Activated CD4-positive, alpha-beta memory T cell treated with anti-CD3 and anti-CD28 coated beads for 36 hours (primary cell): Measurements from ENCODE around the gene JMY. TPM values are rescaled to one million over a fixed set of nuclear protein-coding genes. Genes with fewer than 3 reads are reported as not detected.

ENCODE experiments used
- CTCF ChIA-PET: fragments of 350-600 bp; sonication (Branson Sonifier 250); formaldehyde crosslinking; loops from one replicate; lab custom pipeline; 2021; ENCODE audit warnings: antibody characterized with exemption, inconsistent platforms; lab: Charles Lee
- POLR2A ChIA-PET: fragments of 350-600 bp; sonication (Branson Sonifier 250); formaldehyde crosslinking; loops from one replicate; lab custom pipeline; 2021; ENCODE audit warnings: antibody characterized with exemption; lab: Charles Lee
- DNase-seq: peaks from one replicate; pipeline ENCODE4 v3.0.0-alpha.2; 2020
- H3K27ac Mint-ChIP-seq: one replicate; pipeline ENCODE4 v1.8.0; 2021; ENCODE audit warnings: mixed read lengths
- H3K27me3 Mint-ChIP-seq: one replicate; pipeline ENCODE4 v1.8.0; 2021; ENCODE audit warnings: mixed read lengths
- H3K36me3 Mint-ChIP-seq: one replicate; pipeline ENCODE4 v1.8.0; 2021; ENCODE audit warnings: mixed read lengths
- H3K4me1 Mint-ChIP-seq: one replicate; pipeline ENCODE4 v1.8.0; 2021; ENCODE audit warnings: low read depth, mixed read lengths
- H3K4me3 Mint-ChIP-seq: one replicate; pipeline ENCODE4 v1.8.0; 2021; ENCODE audit warnings: mild to moderate bottlenecking, mixed read lengths
- H3K9me3 Mint-ChIP-seq: one replicate; pipeline ENCODE4 v1.8.0; 2021; ENCODE audit warnings: mixed read lengths
- intact Hi-C: fragments of 100-400 bp; cut with micrococcal nuclease; formaldehyde crosslinking; loops from one replicate; pipeline ENCODE4 v1.15.1; 2023
- total RNA-seq, 2 experiments: library from RNA; stranded (reverse); gene quantifications; one replicate each; pipeline ENCODE4 v1.2.3, GENCODE V29; 2021

JMY gene, protein sequence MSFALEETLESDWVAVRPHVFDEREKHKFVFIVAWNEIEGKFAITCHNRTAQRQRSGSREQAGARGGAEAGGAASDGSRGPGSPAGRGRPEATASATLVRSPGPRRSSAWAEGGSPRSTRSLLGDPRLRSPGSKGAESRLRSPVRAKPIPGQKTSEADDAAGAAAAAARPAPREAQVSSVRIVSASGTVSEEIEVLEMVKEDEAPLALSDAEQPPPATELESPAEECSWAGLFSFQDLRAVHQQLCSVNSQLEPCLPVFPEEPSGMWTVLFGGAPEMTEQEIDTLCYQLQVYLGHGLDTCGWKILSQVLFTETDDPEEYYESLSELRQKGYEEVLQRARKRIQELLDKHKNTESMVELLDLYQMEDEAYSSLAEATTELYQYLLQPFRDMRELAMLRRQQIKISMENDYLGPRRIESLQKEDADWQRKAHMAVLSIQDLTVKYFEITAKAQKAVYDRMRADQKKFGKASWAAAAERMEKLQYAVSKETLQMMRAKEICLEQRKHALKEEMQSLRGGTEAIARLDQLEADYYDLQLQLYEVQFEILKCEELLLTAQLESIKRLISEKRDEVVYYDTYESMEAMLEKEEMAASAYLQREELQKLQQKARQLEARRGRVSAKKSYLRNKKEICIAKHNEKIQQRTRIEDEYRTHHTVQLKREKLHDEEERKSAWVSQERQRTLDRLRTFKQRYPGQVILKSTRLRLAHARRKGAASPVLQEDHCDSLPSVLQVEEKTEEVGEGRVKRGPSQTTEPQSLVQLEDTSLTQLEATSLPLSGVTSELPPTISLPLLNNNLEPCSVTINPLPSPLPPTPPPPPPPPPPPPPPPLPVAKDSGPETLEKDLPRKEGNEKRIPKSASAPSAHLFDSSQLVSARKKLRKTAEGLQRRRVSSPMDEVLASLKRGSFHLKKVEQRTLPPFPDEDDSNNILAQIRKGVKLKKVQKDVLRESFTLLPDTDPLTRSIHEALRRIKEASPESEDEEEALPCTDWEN
- 1 to 10 TPM; 8.6 to 9.1 TPM for total RNA-seq

DNA sequence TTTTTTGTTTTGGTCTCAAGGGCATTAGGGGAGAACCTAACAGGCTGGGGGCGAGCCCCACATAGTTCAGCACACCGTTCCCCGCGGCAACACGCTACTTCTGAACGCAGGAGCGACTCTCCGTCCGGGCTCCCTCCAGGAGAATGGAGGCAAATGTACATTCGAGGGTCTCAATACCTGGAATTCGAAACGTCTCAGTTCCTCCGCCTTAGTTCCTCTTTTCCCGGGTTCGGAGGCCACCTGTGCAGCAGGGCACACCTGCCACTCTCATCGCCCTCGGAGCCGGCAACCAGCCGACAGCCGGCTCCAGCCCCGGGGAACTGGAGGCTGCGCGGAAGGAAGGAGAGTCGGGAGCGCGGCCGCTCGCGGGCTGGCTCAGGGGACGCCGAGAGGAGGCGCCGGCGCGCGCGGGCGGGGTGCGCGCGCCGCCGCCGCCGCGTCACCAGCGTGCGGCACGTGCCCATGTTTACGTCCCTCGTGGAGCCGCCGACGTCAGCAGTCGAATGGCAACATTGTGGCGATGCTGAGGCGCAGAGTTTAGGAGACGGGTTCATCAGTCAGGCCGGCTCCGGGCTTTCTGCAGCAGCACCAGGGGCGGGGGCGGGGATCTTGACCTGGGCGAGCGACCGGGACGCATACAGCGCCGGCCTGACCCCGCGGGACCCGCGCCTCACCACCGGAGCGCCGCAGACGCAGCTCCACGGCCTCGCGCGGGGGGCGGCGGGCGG lies at the start of gene JMY:
Gene JMY, plus strand, starts transcription at position 498 of the 728 bp plus-strand sequence. CDS start 520 bp downstream, outside the sequence.
- POLR2A ChIA-PET, result interaction anchor here (0.6 to 1.8 kb wide), 6 partner anchors 11 to 279 kb away, joined by 3 to 8 read pairs (median 5); partner anchors contain the start of gene ARSB
- peak; percentile 91 for DNase-seq
- H3K9me3 Mint-ChIP-seq, result no peaks in the 10 kb centered on the region
- H3K36me3 Mint-ChIP-seq, result peaks cover 9% of the 10 kb centered on the region
- H3K4me3 Mint-ChIP-seq, result peak within 1 kb of the TSS; percentile 94
- CTCF ChIA-PET, result interaction anchor here (1.8 kb wide), 1 partner anchor 103 kb away, joined by 9 read pairs; no protein-coding TSS in a partner anchor
- H3K4me1 Mint-ChIP-seq, result peaks cover 15% of the 10 kb centered on the region
- H3K27me3 Mint-ChIP-seq, result no peaks in the 10 kb centered on the region
- intact Hi-C loops, result loop anchor here (2.0 to 10.0 kb wide), 5 partner anchors 103 to 1419 kb away; partner anchors contain the start of genes AP3B1, DHFR, HOMER1 and MSH3
- H3K27ac Mint-ChIP-seq, result peak within 1 kb of the TSS; percentile 98

DNA sequence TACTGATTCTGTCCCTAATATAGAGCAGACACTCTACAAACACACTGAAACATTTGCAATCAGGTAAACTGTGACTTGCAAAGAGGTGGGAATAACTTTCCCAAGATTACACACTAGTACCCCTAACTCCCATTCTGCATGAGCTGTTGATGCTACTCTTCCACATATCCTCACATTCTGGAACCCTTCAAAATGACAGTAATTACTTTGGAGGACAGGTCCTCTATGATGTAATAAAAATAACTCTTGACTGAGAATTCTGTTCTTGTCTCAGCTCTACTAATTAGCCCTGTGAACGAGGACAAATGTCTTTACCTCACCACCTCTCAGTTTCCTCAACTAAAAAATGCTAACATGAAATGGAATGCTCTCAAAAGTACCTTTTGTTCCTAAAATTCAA lies 49.5 kb upstream of the JMY start:
- no peaks in the 10 kb centered on the region for H3K36me3 Mint-ChIP-seq
- no peaks in the 10 kb centered on the region for H3K4me1 Mint-ChIP-seq
- DNase-seq, result no peak
- ChIA-PET CTCF (no interaction called here), POLR2A (no interaction called here)
- no peaks in the 10 kb centered on the region for H3K9me3 Mint-ChIP-seq
- H3K4me3 Mint-ChIP-seq, result no peak overlapping the region
- no peak overlapping the region for H3K27ac Mint-ChIP-seq
- H3K27me3 Mint-ChIP-seq, result no peaks in the 10 kb centered on the region
- intact Hi-C loops, result no loop called here

DNA sequence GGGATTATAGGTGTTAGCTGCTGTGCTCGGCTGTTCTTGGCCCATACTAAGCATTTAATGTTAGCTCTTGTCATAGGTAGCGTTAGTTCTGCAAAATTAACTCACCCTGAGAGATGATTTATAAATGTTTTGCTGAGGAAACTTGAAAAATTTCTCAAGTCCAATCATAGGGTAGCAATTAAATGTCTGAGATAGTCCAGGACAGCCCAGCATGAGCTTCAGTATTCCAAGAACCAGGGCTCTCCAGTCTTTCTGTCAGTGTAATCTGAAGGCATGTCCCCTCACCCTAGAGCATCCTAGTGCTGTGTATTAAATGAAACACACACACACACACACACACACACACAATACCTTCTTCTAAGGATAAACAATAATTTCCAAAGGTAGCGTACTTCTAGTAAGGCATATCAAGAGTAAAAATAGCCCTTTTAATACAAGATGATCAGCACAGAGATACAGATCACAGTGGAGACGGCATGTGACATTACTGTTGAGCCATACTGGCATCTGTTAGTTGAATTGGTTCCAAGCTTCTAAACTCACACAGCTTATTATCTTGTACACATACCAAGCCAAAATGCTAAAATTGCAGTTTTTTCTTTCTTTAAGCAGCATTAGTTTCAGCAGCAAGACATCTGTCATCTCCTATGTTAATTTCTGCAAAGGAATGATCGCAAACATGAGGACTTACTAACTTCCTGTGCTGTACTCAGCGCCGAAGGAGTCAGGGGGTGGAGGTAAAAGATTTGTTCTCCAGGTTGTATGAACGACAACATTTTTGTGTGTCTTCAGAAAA lies 46.3 kb upstream of the JMY start:
- Mint-ChIP-seq H3K27me3 (no peaks in the 10 kb centered on the region), H3K9me3 (no peaks in the 10 kb centered on the region), H3K4me1 (peaks cover 3% of the 10 kb centered on the region), H3K27ac (no peak overlapping the region), H3K36me3 (no peaks in the 10 kb centered on the region), H3K4me3 (no peak overlapping the region)
- intact Hi-C loops, result no loop called here
- ChIA-PET CTCF (no interaction called here), POLR2A (no interaction called here)
- DNase-seq, result no peak

DNA sequence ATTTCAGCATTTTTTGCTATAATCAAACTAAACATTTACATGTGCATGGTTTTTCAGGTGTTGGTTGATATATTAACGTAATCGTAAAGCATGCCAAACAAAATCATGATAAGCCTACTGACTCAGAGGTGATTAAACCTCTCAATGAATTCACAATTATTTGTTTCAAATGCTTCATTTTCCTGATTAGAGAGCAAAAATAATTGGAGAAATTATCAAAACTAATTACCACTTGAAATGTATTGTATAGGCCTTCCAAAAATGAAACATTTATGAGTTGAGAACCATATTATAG lies 45.7 kb upstream of the JMY start:
- Mint-ChIP-seq H3K4me3 (no peak overlapping the region), H3K9me3 (no peaks in the 10 kb centered on the region), H3K4me1 (peaks cover 3% of the 10 kb centered on the region), H3K36me3 (no peaks in the 10 kb centered on the region), H3K27me3 (no peaks in the 10 kb centered on the region), H3K27ac (no peak overlapping the region)
- ChIA-PET CTCF (no interaction called here), POLR2A (no interaction called here)
- no peak for DNase-seq
- intact Hi-C loops, result no loop called here

DNA sequence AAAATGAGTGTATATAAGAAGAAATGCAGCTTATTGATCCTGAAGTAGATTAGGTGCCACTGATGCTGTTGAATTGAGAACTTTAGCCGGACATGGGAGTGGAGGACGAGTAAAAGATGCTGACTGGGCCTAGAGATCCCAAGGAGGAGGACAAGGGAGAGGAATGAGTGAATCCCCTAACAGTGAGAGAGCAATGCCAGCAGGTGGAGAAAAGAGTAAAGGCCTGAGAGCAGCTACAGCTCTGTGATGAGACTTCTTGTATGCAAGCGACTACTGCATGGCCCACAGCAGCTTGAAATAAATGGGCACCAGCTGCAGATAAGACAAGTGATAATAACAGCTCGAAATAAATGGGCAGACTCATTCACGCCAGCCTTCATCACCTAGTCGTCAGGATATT lies 44.5 kb upstream of the JMY start:
- intact Hi-C loops, result no loop called here
- H3K9me3 Mint-ChIP-seq, result no peaks in the 10 kb centered on the region
- no peaks in the 10 kb centered on the region for H3K36me3 Mint-ChIP-seq
- H3K27me3 Mint-ChIP-seq, result no peaks in the 10 kb centered on the region
- DNase-seq, result no peak
- H3K4me3 Mint-ChIP-seq, result no peak overlapping the region
- POLR2A ChIA-PET, result no interaction called here
- CTCF ChIA-PET, result no interaction called here
- H3K4me1 Mint-ChIP-seq, result peaks cover 3% of the 10 kb centered on the region
- H3K27ac Mint-ChIP-seq, result no peak overlapping the region

DNA sequence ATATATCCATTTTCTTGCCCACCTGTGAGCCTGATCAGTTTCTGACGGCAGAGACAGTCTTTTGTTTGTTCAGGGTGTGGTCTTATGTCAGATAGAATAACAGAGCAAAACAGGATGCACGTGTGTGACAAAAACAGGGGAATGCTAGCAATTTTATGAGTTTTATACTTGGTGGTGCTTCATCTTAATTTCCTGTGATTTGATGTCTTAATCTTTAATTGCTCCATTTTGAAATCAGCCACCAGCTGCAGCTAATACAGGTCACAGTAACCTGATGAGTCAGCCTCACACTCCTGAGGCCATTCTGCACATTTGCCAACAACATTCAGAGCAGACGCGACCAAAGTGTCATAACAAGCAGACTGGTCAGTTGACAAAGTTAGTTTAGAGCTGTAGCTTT lies 42.3 kb upstream of the JMY start:
- Mint-ChIP-seq H3K36me3 (no peaks in the 10 kb centered on the region), H3K4me3 (no peak overlapping the region), H3K27me3 (no peaks in the 10 kb centered on the region), H3K9me3 (no peaks in the 10 kb centered on the region), H3K4me1 (peaks cover 3% of the 10 kb centered on the region), H3K27ac (no peak overlapping the region)
- intact Hi-C loops, result no loop called here
- no peak for DNase-seq
- ChIA-PET CTCF (no interaction called here), POLR2A (no interaction called here)

DNA sequence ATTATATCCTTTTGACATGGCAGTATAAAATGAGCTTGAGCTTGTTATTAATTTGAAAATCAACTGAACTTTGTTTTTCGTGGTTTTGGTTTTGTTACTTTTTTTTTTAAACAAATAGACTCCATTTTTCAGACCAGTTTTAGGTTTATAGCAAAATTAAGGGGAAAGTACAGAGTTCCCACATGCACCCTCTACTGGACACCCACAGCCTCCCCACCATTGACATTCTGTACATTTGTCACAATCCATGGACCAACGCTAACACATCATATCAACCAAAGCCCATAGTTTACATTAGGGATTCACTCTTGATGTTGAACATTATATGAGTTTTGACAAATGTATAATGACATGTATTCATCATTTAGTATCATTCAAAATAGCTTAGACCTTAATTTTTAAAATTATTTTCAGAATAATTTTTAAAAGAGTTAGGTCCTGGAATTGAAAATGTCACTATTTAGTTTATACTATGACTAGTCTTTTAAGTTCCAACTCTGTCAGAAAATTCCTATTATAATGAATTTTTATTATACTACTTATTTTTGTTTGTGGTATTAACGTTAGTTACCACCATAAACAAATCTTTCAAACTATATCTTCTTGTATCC lies 35.3 kb upstream of the JMY start:
- H3K27ac Mint-ChIP-seq, result no peak overlapping the region
- POLR2A ChIA-PET, result interaction anchor here (0.6 to 1.2 kb wide), 2 partner anchors 36 to 173 kb away, joined by 3 to 5 read pairs; partner anchors contain the start of gene JMY
- no peaks in the 10 kb centered on the region for H3K9me3 Mint-ChIP-seq
- no peak for DNase-seq
- CTCF ChIA-PET, result interaction anchor here (0.7 to 1.3 kb wide), 5 partner anchors 14 to 821 kb away, joined by 3 to 5 read pairs (median 3); no protein-coding TSS in a partner anchor
- H3K36me3 Mint-ChIP-seq, result no peaks in the 10 kb centered on the region
- no peaks in the 10 kb centered on the region for H3K4me1 Mint-ChIP-seq
- no peaks in the 10 kb centered on the region for H3K27me3 Mint-ChIP-seq
- intact Hi-C loops, result no loop called here
- H3K4me3 Mint-ChIP-seq, result no peak overlapping the region

DNA sequence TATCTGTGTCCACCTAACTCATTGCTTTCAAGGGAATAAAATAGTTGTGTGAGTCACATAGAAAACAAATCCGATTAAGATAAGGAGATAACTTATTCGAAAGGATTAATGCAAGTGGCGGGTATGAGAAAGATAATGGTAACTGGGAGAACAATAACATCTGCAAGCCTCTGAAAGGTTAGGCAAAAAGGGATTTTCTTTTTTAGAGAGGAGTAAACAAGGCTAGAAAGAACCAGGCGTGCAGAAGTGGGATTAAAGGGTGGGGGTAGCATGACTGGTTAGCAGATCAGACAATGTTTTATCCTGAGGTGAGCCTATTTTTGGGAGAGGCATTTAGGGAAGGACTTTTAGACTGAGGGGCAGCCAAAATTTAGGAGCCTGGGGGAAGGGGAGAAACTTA lies 34.7 kb upstream of the JMY start:
- Mint-ChIP-seq H3K4me3 (no peak overlapping the region), H3K27me3 (no peaks in the 10 kb centered on the region), H3K27ac (no peak overlapping the region), H3K36me3 (no peaks in the 10 kb centered on the region), H3K9me3 (no peaks in the 10 kb centered on the region), H3K4me1 (no peaks in the 10 kb centered on the region)
- CTCF ChIA-PET, result interaction anchor here (1.3 kb wide), 1 partner anchor 29 kb away, joined by 3 read pairs; no protein-coding TSS in a partner anchor
- DNase-seq, result no peak
- POLR2A ChIA-PET, result no interaction called here
- intact Hi-C loops, result no loop called here

DNA sequence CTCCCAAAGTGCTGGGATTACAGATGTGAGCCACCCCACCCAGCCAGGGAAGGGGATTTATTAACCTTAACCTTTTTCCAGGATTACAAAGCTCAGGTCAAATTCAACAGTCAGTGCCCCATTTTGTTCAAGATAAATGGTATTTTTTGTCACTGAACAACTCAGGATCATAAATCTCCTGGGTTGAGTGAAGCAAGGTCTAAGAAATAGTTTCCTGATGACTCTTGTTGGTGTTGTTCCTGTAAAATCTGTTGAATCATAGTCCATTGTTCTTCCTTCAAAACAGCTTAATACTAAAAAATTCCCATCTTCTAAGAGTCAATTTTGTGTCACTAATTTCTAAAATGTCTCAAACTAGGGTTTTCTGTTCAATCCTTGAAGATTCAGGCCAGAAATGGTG lies 33.9 kb upstream of the JMY start:
- Mint-ChIP-seq H3K36me3 (no peaks in the 10 kb centered on the region), H3K4me1 (no peaks in the 10 kb centered on the region), H3K9me3 (no peaks in the 10 kb centered on the region), H3K27me3 (no peaks in the 10 kb centered on the region), H3K4me3 (no peak overlapping the region), H3K27ac (no peak overlapping the region)
- POLR2A ChIA-PET, result interaction anchor here (0.5 kb wide), 1 partner anchor 262 kb away, joined by 3 read pairs; no protein-coding TSS in a partner anchor
- intact Hi-C loops, result no loop called here
- DNase-seq, result no peak
- CTCF ChIA-PET, result no interaction called here

DNA sequence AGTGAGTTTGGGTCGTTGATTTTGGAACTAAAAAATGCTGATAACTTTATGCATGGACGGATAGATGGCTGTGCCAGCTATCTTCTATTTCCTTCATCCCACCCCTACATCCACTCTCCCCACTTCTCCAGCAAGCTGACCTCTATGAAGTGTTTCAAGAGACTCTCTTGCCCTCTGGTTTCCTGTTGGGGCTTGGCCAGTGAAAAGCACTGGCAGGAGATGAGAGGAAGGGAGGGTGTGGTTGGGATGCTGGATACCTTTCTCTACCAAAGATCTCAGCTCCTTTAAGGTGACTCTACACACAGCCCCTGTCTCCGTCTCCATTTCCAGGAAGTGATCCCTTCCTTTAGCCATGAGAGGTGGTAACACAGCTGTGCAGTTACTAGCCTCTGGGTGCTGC lies 30.0 kb upstream of the JMY start:
- Mint-ChIP-seq H3K4me1 (no peaks in the 10 kb centered on the region), H3K27me3 (no peaks in the 10 kb centered on the region), H3K4me3 (no peak overlapping the region), H3K27ac (no peak overlapping the region), H3K36me3 (no peaks in the 10 kb centered on the region), H3K9me3 (no peaks in the 10 kb centered on the region)
- no peak for DNase-seq
- POLR2A ChIA-PET, result no interaction called here
- CTCF ChIA-PET, result no interaction called here
- intact Hi-C loops, result no loop called here

DNA sequence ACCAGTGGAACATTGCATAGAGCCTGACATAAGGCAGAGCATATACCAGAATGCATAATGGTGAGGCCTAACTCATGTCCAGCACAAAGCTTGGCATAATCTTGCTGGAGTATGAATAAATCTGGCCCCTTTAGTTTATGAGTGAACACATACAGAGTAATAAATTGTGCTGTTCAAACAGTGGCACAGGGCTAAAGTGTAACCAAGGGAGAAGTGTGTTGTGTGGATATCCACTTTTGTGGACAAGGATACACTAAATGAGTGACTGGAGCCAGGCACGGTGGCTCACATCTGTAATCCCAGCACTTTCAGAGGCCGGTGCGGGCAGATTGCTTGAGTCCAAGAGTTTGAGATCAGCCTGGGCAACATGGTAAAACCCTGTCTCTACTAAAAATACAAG lies 29.4 kb upstream of the JMY start:
- Mint-ChIP-seq H3K4me3 (no peak overlapping the region), H3K9me3 (no peaks in the 10 kb centered on the region), H3K4me1 (no peaks in the 10 kb centered on the region), H3K36me3 (no peaks in the 10 kb centered on the region), H3K27me3 (no peaks in the 10 kb centered on the region), H3K27ac (no peak overlapping the region)
- ChIA-PET CTCF (no interaction called here), POLR2A (no interaction called here)
- no peak for DNase-seq
- intact Hi-C loops, result no loop called here
